Measurements from ENCODE around the gene ARID5B. TPM values are rescaled to one million over a fixed set of nuclear protein-coding genes. Genes with fewer than 3 reads are reported as not detected.
"Not testable (repeated sequence)": the region's sequence is repeated elsewhere in the genome, so short reads cannot be mapped to it uniquely, and the experiment has no call there.

ARID5B gene, protein sequence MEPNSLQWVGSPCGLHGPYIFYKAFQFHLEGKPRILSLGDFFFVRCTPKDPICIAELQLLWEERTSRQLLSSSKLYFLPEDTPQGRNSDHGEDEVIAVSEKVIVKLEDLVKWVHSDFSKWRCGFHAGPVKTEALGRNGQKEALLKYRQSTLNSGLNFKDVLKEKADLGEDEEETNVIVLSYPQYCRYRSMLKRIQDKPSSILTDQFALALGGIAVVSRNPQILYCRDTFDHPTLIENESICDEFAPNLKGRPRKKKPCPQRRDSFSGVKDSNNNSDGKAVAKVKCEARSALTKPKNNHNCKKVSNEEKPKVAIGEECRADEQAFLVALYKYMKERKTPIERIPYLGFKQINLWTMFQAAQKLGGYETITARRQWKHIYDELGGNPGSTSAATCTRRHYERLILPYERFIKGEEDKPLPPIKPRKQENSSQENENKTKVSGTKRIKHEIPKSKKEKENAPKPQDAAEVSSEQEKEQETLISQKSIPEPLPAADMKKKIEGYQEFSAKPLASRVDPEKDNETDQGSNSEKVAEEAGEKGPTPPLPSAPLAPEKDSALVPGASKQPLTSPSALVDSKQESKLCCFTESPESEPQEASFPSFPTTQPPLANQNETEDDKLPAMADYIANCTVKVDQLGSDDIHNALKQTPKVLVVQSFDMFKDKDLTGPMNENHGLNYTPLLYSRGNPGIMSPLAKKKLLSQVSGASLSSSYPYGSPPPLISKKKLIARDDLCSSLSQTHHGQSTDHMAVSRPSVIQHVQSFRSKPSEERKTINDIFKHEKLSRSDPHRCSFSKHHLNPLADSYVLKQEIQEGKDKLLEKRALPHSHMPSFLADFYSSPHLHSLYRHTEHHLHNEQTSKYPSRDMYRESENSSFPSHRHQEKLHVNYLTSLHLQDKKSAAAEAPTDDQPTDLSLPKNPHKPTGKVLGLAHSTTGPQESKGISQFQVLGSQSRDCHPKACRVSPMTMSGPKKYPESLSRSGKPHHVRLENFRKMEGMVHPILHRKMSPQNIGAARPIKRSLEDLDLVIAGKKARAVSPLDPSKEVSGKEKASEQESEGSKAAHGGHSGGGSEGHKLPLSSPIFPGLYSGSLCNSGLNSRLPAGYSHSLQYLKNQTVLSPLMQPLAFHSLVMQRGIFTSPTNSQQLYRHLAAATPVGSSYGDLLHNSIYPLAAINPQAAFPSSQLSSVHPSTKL
- 10 to 100 TPM; 71.1 to 73.9 TPM for total RNA-seq

DNA sequence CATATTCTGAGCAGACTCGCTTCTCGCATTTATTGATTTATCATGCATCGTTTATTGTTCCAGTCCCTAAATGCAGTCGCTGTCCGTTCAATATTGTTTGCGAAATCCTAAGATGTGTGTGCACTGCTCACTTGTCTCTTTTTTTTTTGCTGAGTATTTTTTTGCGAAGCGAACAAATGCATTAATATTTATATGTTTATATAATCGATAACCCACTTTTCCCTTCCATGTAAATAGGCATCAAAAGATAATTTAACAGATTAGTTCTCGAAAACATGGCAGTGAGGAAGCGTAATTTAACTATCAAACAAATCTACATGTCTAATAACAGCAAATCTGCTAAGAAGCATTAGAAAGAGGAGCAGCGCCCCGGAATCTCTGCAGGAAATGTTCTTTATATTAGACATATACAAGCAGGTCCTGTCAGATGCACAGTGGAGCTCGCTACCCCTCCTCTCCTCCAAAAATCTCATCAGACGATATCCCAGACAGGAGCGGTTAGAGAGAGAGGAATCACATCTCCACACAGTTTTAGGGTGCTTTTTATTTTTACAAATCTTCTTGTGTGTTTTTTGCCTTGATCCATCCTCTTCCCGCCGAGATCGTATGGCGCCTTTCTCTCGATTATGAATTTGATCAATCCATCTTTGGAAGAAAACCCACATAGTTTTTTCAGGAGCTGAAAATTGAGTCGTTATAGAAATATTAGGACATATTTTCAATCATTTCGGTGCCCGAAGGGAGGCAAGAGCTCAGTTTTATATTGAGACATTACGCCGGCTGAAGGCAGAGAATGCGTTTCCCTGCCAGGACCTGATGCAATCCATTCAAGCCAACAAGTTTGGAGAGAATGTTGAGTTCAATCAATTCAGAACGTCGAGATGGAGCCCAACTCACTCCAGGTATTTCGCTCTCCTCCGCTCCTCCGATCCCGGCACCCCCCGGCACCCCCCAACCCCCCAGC is at the start of gene ARID5B:
Gene ARID5B, plus strand, starts transcription at position 871 of the 964 bp plus-strand sequence. Its CDS starts 11 bp downstream, at position 882.
- H3K4me1 Mint-ChIP-seq: peaks cover 47% of the 10 kb centered on the region
- H3K27ac Mint-ChIP-seq: peak within 1 kb of the TSS; percentile 98
- H3K9me3 Mint-ChIP-seq: no peaks in the 10 kb centered on the region
- ChIA-PET POLR2A (interaction anchor here (0.6 to 11.5 kb wide), 34 partner anchors 10 to 1367 kb away, joined by 3 to 785 read pairs (median 8); partner anchors contain the start of gene RTKN2), CTCF (interaction anchor here (0.5 to 7.8 kb wide), 19 partner anchors 19 to 344 kb away, joined by 3 to 81 read pairs (median 6); no protein-coding TSS in a partner anchor)
- H3K27me3 Mint-ChIP-seq: no peaks in the 10 kb centered on the region
- H3K36me3 Mint-ChIP-seq (ENCODE audit: low read depth): peaks cover 26% of the 10 kb centered on the region
- peak within 1 kb of the TSS; percentile 94 for H3K4me3 Mint-ChIP-seq
- DNase-seq: peak; percentile 60

DNA sequence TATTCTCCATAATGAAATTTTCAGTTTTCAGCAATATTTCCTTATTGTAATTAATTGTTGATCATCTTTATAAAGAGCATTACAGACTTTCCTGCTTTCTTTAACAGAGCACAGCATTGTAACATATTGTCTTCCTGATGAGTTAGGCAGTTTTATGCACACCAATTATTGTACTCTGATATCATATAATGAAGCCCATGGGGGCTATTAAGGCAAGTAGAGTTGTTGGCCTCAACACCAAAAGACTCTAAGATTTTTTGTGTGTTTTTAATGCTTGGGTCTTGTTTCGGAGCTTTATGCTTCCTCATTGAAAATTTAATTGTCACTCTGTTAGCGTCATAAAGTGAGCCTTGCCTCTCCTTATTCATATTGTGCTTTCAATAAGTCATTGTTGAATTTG is 49.2 kb upstream of the ARID5B start:
- DNase-seq: no peak
- ChIA-PET CTCF (no interaction called here), POLR2A (no interaction called here)
- Mint-ChIP-seq H3K9me3 (no peaks in the 10 kb centered on the region), H3K4me1 (peaks cover under 1% of the 10 kb centered on the region), H3K27ac (no peak overlapping the region), H3K4me3 (no peak overlapping the region), H3K27me3 (no peaks in the 10 kb centered on the region), H3K36me3 (ENCODE audit: low read depth) (no peaks in the 10 kb centered on the region)

DNA sequence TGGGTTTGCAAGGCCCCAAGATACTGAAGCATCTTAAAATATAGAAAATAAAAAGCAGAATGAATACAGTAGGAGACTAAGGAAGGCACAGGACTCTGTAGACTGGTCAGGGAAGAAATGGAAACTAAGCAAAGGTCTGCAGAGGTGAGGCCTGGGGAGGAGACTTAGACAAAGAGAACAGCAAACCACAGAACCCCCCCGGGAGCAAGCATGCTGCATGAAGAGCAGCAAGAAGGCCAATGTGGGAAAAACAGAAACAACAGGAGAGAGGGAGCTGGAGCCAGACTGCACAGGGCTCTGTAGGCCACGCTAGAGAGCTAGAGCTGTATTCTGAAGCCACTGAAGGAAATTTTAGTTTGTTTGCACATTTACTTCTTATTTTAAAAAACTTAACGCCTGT is 45.7 kb upstream of the ARID5B start:
- Mint-ChIP-seq H3K27me3 (no peaks in the 10 kb centered on the region), H3K27ac (no peak overlapping the region), H3K36me3 (ENCODE audit: low read depth) (no peaks in the 10 kb centered on the region), H3K4me3 (no peak overlapping the region), H3K4me1 (no peaks in the 10 kb centered on the region), H3K9me3 (no peaks in the 10 kb centered on the region)
- DNase-seq: no peak
- POLR2A ChIA-PET: interaction anchor here (1.6 kb wide), 1 partner anchor 44 kb away, joined by 4 read pairs; no protein-coding TSS in a partner anchor
- CTCF ChIA-PET: no interaction called here

DNA sequence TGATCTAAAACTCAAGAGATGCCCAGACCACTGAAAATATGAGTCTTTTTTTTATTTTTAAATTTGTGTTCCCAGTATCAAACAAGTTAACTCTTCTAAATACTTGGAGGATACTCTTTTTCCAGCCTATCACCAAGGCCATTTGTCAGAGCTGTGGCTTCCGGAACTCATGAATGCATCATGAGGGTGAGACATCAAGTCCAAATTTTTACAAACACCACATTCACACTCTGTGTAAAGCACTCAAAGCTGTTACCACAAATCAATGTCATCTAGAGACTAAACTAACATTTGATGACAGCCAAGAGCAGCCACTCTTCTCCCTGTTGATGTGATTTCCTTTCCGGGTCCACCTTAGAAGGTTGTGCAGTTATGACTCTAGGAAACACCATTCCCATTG is 43.8 kb upstream of the ARID5B start:
- Mint-ChIP-seq H3K27me3 (no peaks in the 10 kb centered on the region), H3K27ac (no peak overlapping the region), H3K36me3 (ENCODE audit: low read depth) (no peaks in the 10 kb centered on the region), H3K4me1 (no peaks in the 10 kb centered on the region), H3K9me3 (no peaks in the 10 kb centered on the region), H3K4me3 (no peak overlapping the region)
- POLR2A ChIA-PET: no interaction called here
- CTCF ChIA-PET: no interaction called here
- no peak for DNase-seq

DNA sequence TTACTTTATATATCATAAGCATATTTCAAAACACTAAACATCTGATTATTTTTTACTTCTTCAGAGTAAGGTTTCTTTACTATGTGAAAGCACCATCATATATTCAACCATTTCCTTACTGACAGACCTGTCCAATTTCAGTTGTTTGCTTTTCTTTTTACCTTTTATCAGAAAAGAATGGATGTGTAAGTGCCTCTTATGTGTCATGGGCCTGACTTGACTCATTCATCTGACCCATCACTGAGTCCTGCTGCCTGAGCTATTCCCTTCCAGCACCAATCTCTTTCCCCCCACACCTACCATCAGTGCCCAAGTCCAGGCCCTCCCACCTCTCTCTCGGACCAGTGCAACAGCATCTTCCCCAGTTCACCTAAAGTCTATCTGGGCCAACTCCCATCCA is 41.7 kb upstream of the ARID5B start:
- ChIA-PET CTCF (no interaction called here), POLR2A (no interaction called here)
- H3K4me1 Mint-ChIP-seq: no peaks in the 10 kb centered on the region
- no peak overlapping the region for H3K4me3 Mint-ChIP-seq
- no peaks in the 10 kb centered on the region for H3K36me3 Mint-ChIP-seq (ENCODE audit: low read depth)
- H3K27me3 Mint-ChIP-seq: no peaks in the 10 kb centered on the region
- no peak for DNase-seq
- H3K27ac Mint-ChIP-seq: no peak overlapping the region
- H3K9me3 Mint-ChIP-seq: no peaks in the 10 kb centered on the region

DNA sequence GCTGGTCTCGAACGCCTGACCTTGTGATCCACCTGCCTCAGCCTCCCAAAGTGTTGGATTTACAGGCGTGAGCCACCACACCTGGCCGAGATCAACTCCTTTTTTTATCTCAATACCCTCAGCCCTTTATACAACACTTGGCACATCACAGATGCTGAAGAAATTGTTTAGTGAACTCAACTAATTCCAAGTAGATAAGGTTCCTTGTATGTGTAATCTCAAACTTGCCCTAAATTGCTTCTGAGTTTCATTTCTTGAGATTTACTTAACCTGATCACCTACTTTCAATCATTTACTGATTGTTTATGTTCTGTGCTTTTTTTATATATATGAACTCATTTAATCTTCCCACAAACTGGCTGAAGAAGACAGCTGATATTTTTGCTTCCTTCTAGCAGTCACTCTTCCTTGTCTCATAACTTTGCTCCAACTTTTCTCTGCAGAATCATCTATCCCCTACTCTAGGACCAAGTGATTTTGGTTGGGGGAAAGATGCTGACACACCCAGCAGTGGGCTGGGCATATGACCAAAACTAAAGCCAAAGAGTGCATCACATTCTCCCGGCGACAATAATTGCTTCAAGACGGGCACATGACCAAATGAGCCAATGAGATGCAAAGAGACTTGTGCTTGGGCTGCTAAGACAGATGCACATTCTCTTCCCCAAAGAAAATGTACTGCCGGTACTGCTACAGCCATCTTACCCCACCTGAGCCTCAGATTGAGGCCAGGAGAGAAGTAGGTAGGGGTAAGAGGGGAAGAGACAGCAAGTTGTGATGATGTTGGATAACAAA is 40.3 kb upstream of the ARID5B start:
- ChIA-PET POLR2A (no interaction called here), CTCF (no interaction called here)
- no peaks in the 10 kb centered on the region for H3K36me3 Mint-ChIP-seq (ENCODE audit: low read depth)
- H3K4me3 Mint-ChIP-seq: no peak overlapping the region
- no peak for DNase-seq
- no peak overlapping the region for H3K27ac Mint-ChIP-seq
- H3K27me3 Mint-ChIP-seq: no peaks in the 10 kb centered on the region
- no peaks in the 10 kb centered on the region for H3K9me3 Mint-ChIP-seq
- H3K4me1 Mint-ChIP-seq: no peaks in the 10 kb centered on the region

DNA sequence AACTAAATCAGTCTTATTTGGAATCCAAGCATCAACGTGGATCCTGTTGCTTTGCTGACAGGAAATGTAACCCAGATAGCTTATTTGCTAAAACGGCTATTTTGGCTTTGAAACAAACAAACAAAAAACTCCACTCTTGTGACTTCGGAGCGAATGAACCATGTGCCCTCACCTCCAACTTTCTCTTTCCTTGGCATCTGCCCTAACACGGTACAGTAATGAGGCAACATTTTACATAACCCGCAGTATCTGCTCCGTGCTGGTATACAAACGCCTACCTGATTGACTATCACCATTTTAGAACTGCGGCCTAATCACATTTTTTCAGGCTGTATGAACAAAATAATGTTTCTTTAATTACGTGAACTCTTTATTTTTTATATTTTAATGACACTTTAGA is 37.5 kb upstream of the ARID5B start:
- POLR2A ChIA-PET: no interaction called here
- DNase-seq: no peak
- peaks cover 13% of the 10 kb centered on the region for H3K4me1 Mint-ChIP-seq
- no peaks in the 10 kb centered on the region for H3K36me3 Mint-ChIP-seq (ENCODE audit: low read depth)
- H3K9me3 Mint-ChIP-seq: no peaks in the 10 kb centered on the region
- H3K27me3 Mint-ChIP-seq: no peaks in the 10 kb centered on the region
- no peak overlapping the region for H3K27ac Mint-ChIP-seq
- CTCF ChIA-PET: no interaction called here
- no peak overlapping the region for H3K4me3 Mint-ChIP-seq

DNA sequence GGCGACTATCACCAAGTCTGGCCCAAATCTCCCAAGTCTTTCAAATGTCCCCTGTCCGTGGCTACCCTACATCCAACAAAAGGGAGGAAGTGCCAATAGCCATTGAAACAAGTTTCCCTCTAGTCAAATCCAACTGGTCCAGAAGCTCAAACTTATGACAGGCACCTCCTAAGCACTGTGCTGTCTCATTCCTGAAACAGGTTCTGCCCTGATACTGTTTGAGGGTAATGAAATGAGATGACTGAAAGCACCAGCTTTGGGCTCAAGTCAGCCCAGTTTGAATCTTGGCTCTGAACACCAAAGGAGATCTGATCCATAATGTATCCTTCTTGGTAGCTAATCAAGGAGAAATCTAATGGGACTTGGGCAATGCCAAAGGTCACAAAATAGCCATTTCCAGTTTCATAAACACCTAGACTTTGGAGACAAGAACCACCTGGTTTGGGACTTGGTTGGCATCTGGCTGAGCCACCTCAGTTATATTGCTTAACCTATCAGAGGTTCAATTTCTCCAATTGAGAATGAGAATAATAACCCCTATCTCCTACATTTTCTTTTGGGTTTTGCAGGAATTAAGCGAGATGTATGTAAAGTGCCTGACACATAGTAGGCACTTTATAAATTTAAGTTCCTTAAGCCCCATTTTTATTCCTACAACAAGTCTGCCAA is 34.7 kb upstream of the ARID5B start:
- H3K27me3 Mint-ChIP-seq: no peaks in the 10 kb centered on the region
- H3K4me3 Mint-ChIP-seq: peak overlapping the region; percentile 63
- no peaks in the 10 kb centered on the region for H3K36me3 Mint-ChIP-seq (ENCODE audit: low read depth)
- ChIA-PET CTCF (interaction anchor here (1.3 to 3.2 kb wide), 5 partner anchors 13 to 119 kb away, joined by 3 to 30 read pairs (median 5); partner anchors contain the start of gene ARID5B), POLR2A (interaction anchor here (1.0 to 3.3 kb wide), 7 partner anchors 15 to 184 kb away, joined by 3 to 19 read pairs (median 4); partner anchors contain the start of gene ARID5B)
- DNase-seq: no peak
- peak overlapping the region; percentile 8 for H3K27ac Mint-ChIP-seq
- peaks cover 13% of the 10 kb centered on the region for H3K4me1 Mint-ChIP-seq
- no peaks in the 10 kb centered on the region for H3K9me3 Mint-ChIP-seq

DNA sequence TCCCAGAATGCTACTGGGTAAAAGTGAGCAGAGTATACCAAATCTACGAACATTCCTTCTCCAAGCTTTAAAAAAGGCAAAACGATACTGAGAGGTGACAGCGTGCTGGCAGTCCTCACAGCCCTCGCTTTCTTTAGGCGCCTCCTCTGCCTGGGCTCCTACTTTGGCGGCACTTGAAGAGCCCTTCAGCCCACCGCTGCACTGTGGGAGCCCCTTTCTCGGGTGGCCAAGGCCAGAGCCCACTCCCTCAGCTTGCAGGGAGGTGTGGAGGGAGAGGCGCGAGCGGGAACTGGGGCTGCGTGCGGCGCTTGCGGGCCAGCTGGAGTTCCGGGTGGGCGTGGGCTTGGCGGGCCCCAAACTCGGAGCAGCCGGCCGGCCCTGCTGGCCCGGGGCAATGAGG is 34.1 kb upstream of the ARID5B start:
- peak; percentile 25 for DNase-seq
- not testable (repeated sequence) for H3K9me3 Mint-ChIP-seq; H3K36me3 Mint-ChIP-seq (ENCODE audit: low read depth); H3K27me3 Mint-ChIP-seq
- CTCF ChIA-PET: interaction anchor here (0.8 to 3.2 kb wide), 9 partner anchors 12 to 726 kb away, joined by 3 to 30 read pairs (median 4); partner anchors contain the start of gene ARID5B
- peak overlapping the region; percentile 63 for H3K4me3 Mint-ChIP-seq
- POLR2A ChIA-PET: interaction anchor here (1.0 to 3.3 kb wide), 7 partner anchors 15 to 183 kb away, joined by 3 to 19 read pairs (median 4); partner anchors contain the start of gene ARID5B
- H3K4me1 Mint-ChIP-seq: peaks cover 13% of the 10 kb centered on the region
- H3K27ac Mint-ChIP-seq: peak overlapping the region; percentile 8

DNA sequence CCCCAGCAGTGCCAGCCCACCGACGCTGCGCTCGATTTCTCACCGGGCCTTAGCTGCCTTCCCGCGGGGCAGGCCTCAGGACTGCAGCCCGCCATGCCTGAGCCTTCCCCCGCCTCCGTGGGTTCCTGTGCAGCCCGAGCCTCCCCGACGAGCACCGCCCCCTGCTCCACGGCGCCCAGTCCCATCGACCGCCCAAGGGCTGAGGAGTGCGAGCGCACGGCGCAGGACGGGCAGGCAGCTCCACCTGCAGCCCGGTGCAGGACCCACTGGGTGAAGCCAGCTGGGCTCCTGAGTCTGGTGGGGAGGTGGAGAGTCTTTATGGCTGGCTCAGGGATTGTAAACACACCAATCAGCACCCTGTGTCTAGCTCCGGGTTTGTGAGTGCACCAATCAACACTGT is 33.7 kb upstream of the ARID5B start:
- H3K27ac Mint-ChIP-seq: peak overlapping the region; percentile 51
- H3K27me3 Mint-ChIP-seq; H3K36me3 Mint-ChIP-seq (ENCODE audit: low read depth); H3K9me3 Mint-ChIP-seq: not testable (repeated sequence)
- CTCF ChIA-PET: interaction anchor here (0.6 to 3.2 kb wide), 13 partner anchors 9 to 727 kb away, joined by 3 to 30 read pairs (median 4); partner anchors contain the start of gene ARID5B
- POLR2A ChIA-PET: interaction anchor here (0.5 to 3.3 kb wide), 7 partner anchors 14 to 1089 kb away, joined by 3 to 19 read pairs (median 4); partner anchors contain the start of gene ARID5B
- peak; percentile 74 for DNase-seq
- H3K4me3 Mint-ChIP-seq: peak overlapping the region; percentile 63
- H3K4me1 Mint-ChIP-seq: peaks cover 13% of the 10 kb centered on the region

Measured in activated CD4-positive, alpha-beta memory T cell treated with anti-CD3 and anti-CD28 coated beads, Interleukin-2, amount 10 ng/mL, durations not matched to agents 7 days and 5 days (primary cell).